CD4-positive, alpha-beta T cell treated with Interleukin-4 for 1 hour (primary cell): ENCODE results near the gene XRRA1.

Experiments used
- DNase-seq, 2 donors: peaks; one replicate each; pipeline ENCODE4 v3.0.0-alpha.2; 2020 to 2022

Gene XRRA1

DNA sequence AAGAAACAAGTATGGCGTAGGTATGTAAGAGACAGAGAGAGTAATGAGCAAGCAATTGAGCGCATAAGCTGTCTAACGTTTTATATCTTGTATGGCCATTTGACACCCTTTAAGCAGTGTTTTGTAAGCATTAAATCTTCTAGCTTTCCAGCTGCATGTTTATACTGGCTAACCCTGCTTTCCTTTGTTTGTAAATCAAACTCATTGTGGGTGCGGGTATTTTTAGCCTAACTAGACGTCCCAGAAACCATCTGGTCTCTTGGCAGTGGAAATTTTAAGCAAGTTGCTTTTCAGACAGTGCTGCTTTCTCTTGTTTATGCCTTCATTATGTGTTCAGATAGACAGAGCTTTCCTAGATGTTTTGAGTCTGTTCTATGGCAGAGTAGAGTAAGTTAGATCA lies 126.7 kb downstream of the XRRA1 start:
- no peak for DNase-seq

DNA sequence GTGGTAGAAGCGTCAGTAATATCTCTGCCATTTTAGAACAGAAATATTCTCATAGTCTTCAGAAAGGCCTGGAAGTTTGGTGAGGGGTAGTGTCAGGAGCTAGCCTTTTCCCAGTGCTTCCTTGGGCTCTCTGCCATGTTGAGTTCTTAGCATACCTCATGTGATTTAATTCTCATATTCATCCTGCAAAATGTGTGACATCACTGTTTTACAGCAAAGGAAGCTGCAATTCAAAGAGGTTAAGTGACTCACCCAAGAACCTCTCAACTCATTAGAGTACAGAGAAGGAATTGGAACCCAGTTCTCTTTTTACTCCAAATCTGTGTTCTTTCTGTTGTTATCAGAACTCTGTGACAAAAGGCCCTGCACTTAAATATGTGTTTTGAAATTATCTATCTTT lies 128.1 kb downstream of the XRRA1 start:
- no peak for DNase-seq

DNA sequence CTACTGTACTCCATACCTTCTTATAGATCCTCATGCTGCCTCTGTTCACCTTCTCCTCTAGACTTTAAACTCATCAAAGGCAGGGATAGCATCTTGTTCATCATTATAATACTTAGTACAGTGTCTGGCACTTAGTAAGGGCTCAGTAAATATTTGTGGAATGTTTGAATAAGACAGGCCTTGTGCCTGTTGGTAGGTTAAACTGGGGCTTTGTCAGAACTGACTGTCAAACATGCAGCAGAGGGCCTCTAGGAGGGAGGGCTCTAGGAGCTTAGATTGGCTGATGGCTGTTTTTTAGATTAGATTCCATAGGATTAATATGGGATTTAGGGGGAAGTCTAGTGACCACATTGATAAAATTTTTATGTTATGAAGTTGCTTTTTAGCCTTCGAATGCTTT lies 129.5 kb downstream of the XRRA1 start:
- no peak for DNase-seq

- no peak for DNase-seq
These were observed 130.5 kb downstream of the XRRA1 start for GRCh38 chr11:74818283-74818946.

DNA sequence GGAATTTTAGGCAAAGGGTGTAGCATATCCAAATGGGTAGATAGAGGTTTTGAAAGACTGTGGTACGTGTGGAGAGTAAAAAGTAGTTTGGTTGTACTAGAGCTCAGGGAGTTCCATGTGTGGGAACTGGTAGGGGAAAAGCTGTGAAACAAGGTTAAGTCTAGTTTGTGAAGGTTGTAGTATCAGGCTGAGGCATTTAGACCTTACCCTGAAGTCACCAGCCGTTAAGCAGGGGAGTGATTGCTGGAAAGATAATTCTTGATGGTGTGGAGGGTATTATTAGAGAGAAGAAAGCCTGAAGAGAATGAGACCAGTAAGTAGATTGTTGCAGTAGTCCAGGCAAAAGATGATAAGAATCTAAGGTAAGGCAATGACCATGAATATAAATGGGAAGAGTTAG lies 132.2 kb downstream of the XRRA1 start:
- DNase-seq: no peak

DNA sequence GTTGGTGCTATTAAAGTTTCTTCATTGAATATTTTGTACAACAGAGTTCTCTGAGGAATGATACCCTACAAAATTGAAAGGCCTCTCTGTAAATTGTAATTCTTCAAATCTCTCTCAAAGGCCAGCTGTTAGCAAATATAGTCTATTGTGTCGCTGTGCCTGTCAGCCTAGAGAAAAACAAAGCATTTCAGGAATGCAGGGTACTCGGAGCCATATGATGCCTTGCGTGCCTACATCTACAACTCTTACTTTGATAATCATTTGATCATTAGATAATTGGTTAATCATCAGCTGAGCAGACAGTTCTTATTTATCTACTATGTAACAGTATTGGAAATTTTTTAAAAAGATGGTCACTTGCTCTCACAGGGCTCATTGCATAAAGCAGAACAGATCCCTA lies 132.9 kb downstream of the XRRA1 start:
- DNase-seq: no peak

DNA sequence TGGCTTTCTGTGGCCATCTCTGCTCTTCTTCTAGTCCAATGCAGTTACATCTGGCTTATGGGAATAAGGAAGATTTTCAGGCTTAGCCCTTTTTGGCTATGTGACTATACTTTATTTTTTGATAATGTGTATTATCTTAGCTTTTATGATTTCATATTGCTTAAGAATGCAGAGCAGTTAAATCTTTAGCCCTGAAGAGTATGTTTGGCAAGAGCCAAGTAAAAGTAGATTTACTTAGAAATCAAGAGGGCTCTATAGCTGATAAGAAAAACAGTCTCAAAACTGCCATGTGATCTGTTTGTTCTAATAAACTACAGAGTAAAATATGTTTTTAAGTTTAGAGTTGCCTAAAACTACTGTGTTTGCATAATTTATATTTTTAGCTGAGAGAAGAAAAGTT lies 139.1 kb downstream of the XRRA1 start:
- DNase-seq: no peak

GRCh38 chr11:74806267-74806666 lies 142.6 kb downstream of the XRRA1 start:
- no peak for DNase-seq

- DNase-seq: no peak
These were observed 157.4 kb downstream of the XRRA1 start for GRCh38 chr11:74791333-74792100.
